ENCODE measurements around the gene CHMP1A.
"Not testable (repeated sequence)": the region's sequence is repeated elsewhere in the genome, so short reads cannot be mapped to it uniquely, and the experiment has no call there.

The CHMP1A gene

GRCh38 chr16:89657442-89658220 is at the start of gene CHMP1A, which contains the start of gene SPATA33:
TSS of gene CHMP1A (minus strand) at chr16:89657708. CDS start at chr16:89657588, 120 bp downstream.
TSS of gene SPATA33 (plus strand) at chr16:89657836. CDS start at chr16:89657912, 76 bp downstream.
- DNase-seq: peak; percentile 92

GRCh38 chr16:89706518-89707260 is 49.2 kb upstream of the CHMP1A start:
- no peak for DNase-seq

DNA sequence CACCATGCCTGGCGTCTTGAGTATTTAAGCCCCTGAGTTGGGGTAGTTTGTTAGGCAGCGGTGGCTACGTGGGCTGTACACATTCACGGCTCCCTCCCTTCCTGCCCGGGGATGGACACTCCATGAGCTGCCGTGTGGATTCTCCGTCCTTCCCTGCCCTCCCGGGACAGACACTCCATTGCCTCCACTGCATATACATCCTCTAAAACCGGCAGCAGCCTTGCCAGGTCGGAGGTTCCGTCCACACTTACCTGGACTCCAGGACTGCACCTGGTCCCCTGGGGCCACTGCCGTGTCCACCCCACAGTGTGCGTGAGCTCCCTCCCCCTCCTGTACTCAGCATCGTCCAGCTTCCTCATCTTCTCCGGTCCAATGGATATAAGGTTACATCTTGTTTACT is 47.5 kb upstream of the CHMP1A start:
- DNase-seq: no peak

DNA sequence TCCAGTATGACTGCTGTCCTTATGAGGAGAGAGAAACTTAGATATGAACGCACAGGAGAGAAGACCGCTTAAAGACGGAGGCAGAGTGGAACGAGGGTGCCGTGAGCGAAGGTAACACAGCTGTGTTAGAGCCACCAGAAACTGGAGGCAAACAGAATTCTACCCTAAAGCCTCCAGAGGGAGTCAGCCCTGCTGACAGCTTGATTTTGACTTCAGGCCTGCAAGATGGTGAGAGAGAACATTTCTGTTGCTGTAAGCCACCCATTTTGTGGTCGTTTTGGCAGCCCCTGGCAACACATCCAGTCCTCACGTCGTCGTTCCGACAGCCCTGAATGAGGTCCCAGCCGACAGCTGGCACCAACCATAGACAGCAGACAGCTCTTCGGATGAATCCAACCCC is 46.8 kb upstream of the CHMP1A start:
- DNase-seq: no peak

DNA sequence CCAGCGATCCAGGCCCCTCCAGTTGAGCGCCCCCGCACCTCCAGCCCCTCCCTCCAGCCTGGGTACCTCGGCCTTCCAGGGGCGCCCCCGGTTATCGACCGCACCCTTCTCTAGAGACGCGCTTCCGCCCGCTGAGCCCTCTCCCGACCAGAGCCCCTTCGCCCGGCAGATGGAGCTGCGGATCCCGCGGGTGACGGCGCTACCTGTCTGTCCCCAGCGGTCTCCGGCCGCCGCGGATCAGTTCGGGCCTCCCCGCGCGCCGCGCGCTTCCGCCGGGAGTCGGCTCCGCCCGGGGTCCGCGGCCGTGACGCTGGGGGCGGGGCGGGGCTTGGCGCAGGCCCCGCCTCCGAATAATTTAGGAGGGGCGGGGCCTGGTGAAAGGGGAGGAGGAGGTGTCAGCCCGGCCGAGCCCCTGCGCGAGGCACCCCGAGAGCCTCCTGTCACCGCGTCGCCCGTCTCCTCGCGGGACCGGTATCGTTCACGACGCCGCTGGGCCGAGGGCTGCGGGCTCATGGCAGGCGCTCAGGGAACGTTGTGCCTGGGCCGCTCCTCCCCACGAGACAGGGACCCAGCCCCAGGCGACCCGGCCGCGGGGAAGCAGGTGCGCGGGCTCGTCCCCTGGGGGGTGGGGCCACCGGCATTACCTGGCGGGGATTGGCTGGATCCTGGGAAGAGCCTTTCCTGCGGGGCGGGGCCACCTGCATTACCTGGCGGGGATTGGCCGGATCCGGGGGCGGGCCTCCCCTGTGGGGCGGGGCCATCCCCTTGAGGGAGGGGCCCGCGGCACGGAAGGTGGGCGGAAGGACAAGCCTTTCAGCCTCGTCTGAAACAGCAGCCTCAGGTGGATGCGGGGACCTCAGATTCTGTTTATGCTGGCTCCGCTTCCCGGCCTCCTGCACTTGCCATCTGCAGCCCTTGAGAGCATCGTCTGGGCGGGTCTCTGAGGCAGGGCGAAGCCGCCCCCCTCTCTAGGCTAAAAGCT is 44.2 kb upstream of the CHMP1A start, which contains the start of gene SPATA2L:
Gene SPATA2L (minus strand): TSS at position 281 of the 982 bp plus-strand sequence. CDS start 473 bp downstream, outside the sequence.
- peak; percentile 98 for DNase-seq

DNA sequence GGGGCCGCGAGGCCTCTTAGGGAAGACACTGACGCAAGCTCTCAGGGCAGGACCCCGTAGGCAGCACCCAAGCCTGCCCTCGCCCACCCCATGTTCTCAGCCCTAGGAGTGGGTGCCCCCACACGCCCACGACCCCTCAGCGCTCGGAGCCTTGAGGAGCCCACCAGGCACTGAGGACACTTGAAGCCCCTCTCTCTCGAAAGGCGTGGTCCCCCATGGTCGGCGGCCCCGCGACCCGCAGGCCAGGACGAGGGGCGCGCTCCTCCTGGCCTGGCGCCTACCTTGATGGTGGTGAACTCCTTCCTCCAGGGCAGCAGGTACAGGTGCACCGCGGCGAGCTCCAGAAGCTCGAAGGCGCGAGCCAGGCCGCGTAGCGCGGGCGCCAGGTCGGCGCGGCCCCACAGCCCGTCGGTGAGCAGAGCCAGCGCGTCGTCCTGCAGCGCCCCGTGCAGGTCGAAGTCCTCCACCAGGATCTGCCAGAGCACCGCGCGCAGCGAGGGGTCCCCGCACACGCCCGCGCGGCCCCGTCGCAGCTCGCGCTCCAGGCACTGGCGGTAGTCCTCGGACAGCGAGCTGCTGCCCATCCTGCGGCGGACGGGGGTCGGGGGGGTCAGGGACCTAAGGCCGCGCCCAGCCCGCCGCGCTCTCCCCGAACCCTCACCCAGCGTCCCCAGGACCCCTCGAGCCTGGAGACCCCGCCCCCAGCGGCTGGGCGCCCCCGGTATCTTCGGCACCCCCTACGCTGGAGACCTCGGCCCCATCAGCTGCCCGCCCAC is 43.3 kb upstream of the CHMP1A start:
- DNase-seq: peak; percentile 45

DNA sequence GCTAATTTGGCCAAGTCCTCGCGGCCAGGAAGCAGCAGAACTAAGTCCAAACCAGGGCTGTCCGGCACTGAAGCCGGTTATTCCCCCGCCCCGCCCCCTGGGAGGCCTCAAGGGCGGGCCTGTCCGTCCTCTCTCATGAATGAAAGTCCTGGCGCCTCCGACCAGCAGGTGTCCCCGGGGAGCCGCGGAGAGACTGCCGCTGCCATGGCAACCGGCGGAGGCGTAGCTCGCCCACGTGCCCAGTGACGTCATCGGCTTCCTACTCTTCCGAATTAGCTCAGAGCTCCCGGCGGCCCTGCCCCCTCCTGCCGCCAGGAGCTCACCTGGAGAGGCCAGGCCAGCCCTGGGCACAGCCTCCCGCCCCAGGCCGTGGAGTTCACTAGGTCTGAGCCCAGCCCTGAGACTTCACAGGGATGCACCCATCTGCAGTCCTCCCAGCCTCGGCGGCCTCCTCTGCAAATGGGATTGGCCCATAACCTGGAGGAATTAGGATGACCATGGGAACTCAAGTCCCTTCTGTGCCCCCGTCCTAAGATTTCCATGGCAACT is 42.7 kb upstream of the CHMP1A start:
- DNase-seq: peak; percentile 99

- DNase-seq: not testable (repeated sequence)
These were observed 42.2 kb upstream of the CHMP1A start for GRCh38 chr16:89699629-89700099.

- not testable (repeated sequence) for DNase-seq
These were observed 41.2 kb upstream of the CHMP1A start for GRCh38 chr16:89698717-89699116.

DNA sequence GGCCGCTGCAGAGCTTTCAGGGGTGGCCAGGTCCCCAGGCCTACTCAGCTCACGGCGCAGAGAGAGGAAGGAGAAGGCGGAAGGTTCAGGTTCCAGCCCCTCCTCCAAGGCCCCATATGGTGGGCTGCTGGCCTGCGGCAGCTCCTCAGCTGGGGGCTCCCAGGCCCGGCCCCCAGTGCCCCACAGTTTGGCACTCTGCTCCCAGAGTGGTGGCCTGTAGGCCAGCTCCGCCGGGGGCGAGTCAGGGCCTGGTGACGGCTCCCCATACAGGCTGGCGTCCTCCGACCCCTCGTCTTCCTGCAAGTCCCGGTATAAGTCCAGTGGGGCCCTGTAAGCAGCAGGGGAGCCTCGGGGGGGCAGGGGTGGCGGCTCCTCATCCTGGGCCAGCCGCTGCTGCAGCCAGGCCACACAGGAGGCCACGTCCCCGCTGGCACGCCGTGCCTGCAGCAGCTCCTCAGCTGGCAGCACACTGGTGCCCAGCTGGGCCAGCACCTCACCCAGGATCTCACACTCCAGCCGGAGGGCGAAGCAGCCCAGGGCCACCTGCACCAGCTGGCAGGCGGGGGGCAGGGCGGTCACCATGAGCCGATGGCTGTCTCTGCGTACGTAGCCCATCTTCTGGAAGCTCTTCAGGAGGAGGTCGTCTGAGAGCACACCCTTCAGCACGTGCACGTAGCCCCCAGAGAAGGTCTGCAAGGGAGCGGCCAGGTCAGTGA is 40.3 kb upstream of the CHMP1A start:
- DNase-seq: no peak

DNA sequence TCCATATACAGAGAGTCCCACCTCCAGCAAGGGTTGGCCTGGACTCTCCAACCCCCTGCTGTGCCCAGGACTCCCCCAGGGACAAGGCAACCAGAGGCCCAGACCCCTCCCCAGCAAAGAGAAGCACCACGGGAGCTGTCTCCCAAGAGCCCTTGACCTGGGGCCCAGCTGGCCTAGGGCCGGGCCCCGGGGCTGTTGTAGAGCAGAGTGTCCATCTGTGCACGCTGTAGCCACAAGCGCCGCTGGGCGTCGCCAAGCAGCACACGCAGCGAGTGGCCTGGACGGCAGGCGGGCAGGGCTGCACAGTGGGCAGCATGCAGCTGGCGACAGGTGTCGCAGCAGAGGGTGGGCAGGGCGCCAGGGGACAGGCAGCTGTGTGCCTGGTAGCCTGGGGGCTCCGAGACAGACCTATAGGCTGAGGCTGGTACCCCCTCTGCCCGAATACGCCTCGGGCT is 39.7 kb upstream of the CHMP1A start:
- DNase-seq: no peak

GRCh38 chr16:89696670-89697128 is 39.2 kb upstream of the CHMP1A start:
- DNase-seq: no peak

DNA sequence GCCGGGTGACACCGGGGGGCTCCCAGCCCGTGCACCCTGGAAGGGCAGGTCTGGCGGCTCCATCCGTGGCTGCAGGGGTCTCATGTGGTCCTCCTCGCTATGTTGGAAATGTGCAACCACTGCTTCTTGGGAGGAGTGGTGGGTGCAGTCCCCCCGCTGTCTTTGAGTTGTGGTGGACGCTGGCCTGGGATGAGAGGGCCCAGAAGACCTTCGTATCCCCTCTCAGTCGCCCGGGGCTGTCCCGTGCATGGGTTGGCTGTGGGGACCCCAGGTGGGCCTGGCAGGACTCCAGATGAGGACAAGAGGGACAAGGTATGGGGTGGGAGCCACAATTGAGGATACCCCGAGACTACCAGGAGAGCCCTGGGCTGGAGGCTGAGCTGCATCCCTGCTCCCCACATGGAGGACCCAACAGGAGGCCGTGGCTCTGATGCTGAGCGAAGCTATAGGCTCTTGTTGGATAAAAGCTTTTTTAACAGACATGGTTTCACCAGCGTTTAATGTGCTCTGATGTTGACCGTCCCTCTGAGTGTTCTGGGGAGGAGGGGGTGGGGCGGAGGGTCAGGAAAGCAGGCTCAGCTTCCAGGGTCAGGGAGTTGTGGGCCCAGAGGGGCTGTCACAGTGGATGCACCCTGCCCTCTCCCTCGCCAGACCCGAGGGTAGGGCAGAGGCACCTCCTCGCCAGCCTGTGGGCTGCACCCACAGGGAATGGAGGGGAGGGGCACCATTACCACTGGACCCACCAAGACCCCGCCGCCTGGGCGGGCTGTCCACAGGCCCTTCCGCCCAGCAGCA is 38.6 kb upstream of the CHMP1A start:
- no peak for DNase-seq

DNA sequence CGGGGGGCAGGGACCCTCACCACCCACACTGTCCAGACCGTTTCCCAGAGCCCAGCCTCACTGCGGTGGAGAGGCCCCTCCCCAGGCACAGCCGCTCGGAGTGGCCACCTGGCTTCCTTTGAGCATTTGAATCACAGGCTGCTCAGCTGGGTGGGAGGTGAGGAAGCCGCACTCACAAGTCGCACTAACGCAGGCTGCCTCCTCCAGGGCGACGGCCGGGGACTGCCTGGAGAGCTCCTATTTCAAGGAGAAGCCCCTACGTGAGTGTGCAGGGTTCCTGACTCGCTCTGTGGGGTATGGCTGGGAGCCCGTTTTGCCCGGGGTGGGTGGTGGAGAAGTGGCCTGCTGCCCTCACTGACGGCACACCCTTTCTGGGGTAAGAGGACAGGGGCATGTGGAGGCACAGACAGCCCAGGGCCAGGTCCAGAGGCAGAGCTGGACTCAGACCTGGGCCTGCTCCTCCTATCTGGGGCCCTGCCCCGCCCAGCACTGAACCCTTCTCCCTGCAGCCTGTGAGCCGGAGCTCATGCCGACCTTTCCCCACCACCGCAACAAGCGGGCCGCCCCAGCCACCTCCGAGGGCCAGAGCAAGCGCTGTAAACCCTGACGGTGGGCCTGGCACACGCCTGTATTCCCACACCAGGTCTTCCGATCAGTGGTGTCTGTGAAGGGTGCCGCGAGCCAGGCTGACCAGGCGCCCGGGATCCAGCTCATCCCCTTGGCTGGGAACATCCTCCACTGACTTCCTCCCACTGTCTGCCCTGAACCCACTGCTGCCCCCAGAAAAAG is 37.8 kb upstream of the CHMP1A start:
- DNase-seq: no peak

DNA sequence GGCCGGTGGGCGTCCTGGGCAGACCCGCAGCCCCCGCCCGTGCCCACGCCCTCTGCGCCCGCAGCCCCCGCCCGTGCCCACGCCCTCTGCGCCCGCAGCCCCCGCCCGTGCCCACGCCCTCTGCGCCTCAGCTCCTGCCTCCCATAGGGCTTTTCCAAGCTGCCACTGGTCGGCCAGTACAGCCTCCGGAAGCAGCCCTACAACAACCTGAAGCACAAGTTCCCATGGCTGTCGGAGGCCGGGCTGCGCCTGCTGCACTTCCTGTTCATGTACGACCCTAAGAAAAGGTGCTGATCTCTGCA is 37.2 kb upstream of the CHMP1A start:
- not testable (repeated sequence) for DNase-seq

GRCh38 chr16:89693931-89694783 is 36.6 kb upstream of the CHMP1A start:
- DNase-seq: no peak

DNA sequence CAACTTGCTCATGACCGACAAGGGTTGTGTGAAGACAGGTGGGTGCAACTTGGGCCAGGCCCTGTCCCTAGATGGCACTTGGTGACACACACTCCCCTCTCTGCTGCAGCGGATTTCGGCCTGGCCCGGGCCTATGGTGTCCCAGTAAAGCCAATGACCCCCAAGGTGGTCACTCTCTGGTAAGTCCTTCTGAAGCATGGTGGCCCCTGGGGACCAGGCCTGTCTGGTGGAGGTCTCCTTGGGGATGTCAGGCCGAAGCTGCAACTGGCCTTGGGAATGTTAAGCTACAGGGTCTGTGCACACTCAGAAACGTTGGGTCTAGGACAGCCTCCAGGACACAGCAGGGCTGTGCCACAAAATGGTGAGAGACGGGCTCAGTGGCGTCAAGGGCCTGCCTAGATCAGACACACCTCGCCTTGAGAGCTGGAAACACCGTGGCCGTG is 35.8 kb upstream of the CHMP1A start:
- no peak for DNase-seq

All from NCI-H2171 (cell line).